Right atrium auricular region (tissue), 2 donors: ENCODE measurements around the gene TIMM22. TPM values are rescaled to one million over a fixed set of nuclear protein-coding genes. Genes with fewer than 3 reads are reported as not detected.

Experiments
- DNase-seq: peaks from one replicate; pipeline ENCODE4 v3.0.0-alpha.2; 2019; ENCODE audit warnings: low spot score
- H3K27ac ChIP-seq, 2 donors: fragments of 200-600 bp; sonication (generic); 1 replicate in 1 of 2; 2 replicates in 1 of 2; pipeline ENCODE4 v1.5.1; 2016 to 2019
- H3K27me3 ChIP-seq, 2 donors: fragments of 200-600 bp; sonication (generic); one replicate each; pipeline versions ENCODE4 v1.5.1 to v1.6.0; 2017 to 2019
- H3K36me3 ChIP-seq: fragments of 200-600 bp; sonication (generic); one replicate; pipeline ENCODE4 v1.5.1; 2016
- H3K4me1 ChIP-seq, 2 donors: fragments of 200-600 bp; sonication (generic); one replicate each; pipeline versions ENCODE4 v1.5.1 to v1.6.0; 2017 to 2019
- H3K4me3 ChIP-seq, 2 donors: fragments of 200-600 bp; sonication (generic); 1 replicate in 1 of 2; 2 replicates in 1 of 2; pipeline ENCODE4 v1.5.1; 2017 to 2019; ENCODE audit warnings: mild to moderate bottlenecking in 1 of 2, moderate library complexity in 1 of 2
- H3K9me3 ChIP-seq, 2 donors: fragments of 200-600 bp; sonication (generic); one replicate each; pipeline ENCODE4 v1.5.1; 2019
- total RNA-seq, 2 donors: library from RNA; depleted of rRNA; stranded (reverse); fragments of >200 nt; gene quantifications; one replicate each; pipeline ENCODE4 v1.1.0, GENCODE V29; 2016
- TF ChIP-seq, protein P1 (sequence below), 2 donors: fragments of 200-600 bp; sonication (generic); IDR thresholded peaks; one replicate each; pipeline ENCODE4 v1.5.1; 2019; ENCODE audit warnings: antibody characterized with exemption in 2 of 2

The TIMM22 gene
- total RNA-seq, 2 donors from 2014 or later = 14.8 to 15.4 TPM

DNA sequence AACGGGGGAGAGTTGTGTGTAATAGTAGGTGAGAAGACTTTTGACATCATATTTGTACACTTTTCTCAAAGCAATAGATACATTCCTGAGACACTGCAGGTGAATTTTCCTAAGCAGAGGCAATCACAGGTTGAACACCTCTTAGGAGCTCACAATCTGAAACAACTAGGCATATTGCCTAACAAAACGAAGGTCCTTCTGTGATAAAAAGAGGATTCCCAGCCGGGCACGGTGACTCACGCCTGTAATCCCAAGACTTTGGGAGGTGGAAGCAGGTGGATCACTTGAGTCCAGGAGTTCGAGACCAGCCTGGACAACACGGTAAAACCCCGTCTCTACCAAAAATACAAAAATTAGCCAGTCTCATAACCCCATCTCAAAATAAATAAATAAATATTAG lies 34.8 kb upstream of the TIMM22 start:
- Histone ChIP-seq H3K36me3 (no peaks in the 10 kb centered on the region), H3K9me3 (no peaks in the 10 kb centered on the region), H3K4me1 (peaks cover 0 to 6% of the 10 kb centered on the region in 2 donors), H3K4me3 (no peak overlapping the region), H3K27ac (no peak overlapping the region), H3K27me3 (no peaks in the 10 kb centered on the region)
- DNase-seq = no peak
- TF ChIP-seq, protein P1, sequence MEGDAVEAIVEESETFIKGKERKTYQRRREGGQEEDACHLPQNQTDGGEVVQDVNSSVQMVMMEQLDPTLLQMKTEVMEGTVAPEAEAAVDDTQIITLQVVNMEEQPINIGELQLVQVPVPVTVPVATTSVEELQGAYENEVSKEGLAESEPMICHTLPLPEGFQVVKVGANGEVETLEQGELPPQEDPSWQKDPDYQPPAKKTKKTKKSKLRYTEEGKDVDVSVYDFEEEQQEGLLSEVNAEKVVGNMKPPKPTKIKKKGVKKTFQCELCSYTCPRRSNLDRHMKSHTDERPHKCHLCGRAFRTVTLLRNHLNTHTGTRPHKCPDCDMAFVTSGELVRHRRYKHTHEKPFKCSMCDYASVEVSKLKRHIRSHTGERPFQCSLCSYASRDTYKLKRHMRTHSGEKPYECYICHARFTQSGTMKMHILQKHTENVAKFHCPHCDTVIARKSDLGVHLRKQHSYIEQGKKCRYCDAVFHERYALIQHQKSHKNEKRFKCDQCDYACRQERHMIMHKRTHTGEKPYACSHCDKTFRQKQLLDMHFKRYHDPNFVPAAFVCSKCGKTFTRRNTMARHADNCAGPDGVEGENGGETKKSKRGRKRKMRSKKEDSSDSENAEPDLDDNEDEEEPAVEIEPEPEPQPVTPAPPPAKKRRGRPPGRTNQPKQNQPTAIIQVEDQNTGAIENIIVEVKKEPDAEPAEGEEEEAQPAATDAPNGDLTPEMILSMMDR (IDR thresholded peaks at IDR 0.05) = no peak

DNA sequence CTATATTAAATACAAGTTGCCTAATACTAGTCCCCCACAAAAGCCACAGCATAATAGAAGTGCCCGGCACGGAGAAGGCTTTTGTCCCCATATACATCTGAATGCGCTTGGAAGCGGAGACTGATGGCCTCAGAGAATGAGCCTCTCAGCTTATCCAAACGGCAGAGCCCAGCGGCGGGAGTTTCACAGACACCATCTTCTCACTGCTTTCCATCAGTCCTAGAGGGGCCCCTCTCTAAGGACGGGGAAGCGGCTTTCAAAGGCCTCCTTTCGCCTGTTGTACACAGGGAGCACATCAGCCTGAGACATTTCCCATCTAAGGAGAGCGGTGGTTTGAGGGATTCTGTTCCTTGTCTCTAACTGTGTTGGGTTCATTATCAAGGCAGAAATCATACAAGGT lies 34.3 kb upstream of the TIMM22 start:
- DNase-seq = no peak
- no peaks in the 10 kb centered on the region for H3K36me3 ChIP-seq
- H3K4me1 ChIP-seq = peaks cover 0 to 6% of the 10 kb centered on the region in 2 donors
- no peak overlapping the region for H3K27ac ChIP-seq
- H3K4me3 ChIP-seq = no peak overlapping the region
- TF ChIP-seq, protein P1 (IDR thresholded peaks at IDR 0.05) = no peak
- no peaks in the 10 kb centered on the region for H3K27me3 ChIP-seq
- H3K9me3 ChIP-seq = no peaks in the 10 kb centered on the region

DNA sequence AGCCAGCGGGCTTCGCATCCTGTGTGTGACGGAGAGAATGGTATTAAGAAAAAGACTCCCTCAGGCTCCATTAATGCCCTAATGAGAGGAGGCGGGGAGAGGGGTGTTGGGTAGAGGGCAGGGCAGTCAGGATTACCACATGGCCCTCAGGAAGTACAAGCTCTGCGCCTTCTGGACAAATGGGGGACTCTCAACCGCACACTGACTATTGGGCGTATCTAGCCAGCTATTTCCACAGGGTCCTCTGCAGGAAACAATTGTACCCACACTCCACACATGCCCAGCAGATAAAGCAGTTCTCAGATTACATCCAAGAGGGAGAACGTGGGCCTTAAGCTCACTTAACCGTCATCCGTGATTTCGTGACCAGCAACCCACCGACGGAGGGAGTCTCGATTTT lies 32.1 kb upstream of the TIMM22 start:
- Histone ChIP-seq H3K4me1 (no peaks in the 10 kb centered on the region), H3K27me3 (no peaks in the 10 kb centered on the region), H3K9me3 (no peaks in the 10 kb centered on the region), H3K4me3 (no peak overlapping the region), H3K27ac (no peak overlapping the region), H3K36me3 (no peaks in the 10 kb centered on the region)
- no peak for DNase-seq
- TF ChIP-seq, protein P1 (IDR thresholded peaks at IDR 0.05) = no peak

DNA sequence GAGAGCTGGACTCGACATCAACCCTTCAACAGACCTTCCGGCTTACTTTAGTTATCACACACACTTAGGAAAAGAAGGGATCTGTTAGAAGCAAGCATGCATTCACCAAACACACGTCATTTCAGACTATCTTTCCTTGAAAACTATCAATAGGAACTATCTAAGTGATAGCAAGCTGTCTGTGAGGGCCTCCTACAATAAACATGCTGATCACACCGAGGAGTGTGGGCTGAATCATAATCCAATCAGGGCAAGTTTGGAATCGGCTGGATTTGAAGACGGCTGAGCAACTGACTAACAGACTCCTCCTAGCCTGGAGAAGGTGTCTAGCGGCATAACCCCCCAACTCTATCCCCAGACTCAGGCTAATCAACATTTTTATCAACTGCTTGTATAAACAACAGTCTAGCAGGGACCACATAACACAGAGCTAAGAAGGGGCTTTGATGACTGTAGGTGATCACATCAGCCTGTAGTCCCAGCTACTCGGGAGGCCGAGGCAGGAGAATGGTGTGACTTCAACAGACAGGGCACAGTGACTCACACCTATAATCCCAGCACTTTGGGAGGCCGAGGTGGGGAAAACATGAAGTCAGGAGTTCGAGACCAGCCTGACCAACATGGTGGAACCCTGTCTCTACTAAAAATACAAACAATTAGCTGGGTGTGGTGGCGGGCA lies 31.5 kb upstream of the TIMM22 start:
- TF ChIP-seq, protein P1 (IDR thresholded peaks at IDR 0.05) = no peak
- no peak overlapping the region for H3K4me3 ChIP-seq
- no peak overlapping the region for H3K27ac ChIP-seq
- no peaks in the 10 kb centered on the region for H3K4me1 ChIP-seq
- no peak for DNase-seq
- H3K27me3 ChIP-seq = no peaks in the 10 kb centered on the region
- no peaks in the 10 kb centered on the region for H3K36me3 ChIP-seq
- no peaks in the 10 kb centered on the region for H3K9me3 ChIP-seq

DNA sequence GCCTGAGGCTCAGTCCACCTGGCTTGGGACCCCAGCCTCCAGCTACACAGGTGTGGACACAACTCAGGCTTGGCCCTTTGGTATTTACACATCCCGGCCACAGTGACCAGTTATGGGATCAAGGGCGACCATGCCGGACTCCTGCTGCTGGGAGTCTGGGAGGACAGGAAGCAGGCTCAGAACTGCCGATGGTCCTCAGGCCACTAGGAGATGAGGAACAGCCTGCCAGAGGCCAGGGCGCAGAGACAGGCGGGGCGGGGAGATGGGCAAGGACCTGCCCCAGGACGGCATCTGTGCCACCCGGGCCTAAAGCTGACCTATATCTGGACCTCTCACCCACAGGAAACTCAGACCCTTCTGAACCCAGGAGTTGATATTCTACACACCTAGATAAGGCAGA lies 29.8 kb upstream of the TIMM22 start:
- H3K36me3 ChIP-seq = no peaks in the 10 kb centered on the region
- no peaks in the 10 kb centered on the region for H3K9me3 ChIP-seq
- no peak for DNase-seq
- no peak overlapping the region for H3K4me3 ChIP-seq
- H3K27ac ChIP-seq = no peak overlapping the region
- no peaks in the 10 kb centered on the region for H3K4me1 ChIP-seq
- TF ChIP-seq, protein P1 (IDR thresholded peaks at IDR 0.05) = no peak
- no peaks in the 10 kb centered on the region for H3K27me3 ChIP-seq
